ENCODE measurements around the gene NUPR1. TPM values are rescaled to one million over a fixed set of nuclear protein-coding genes. Genes with fewer than 3 reads are reported as not detected.
A peak's percentile ranks its signal among the peaks of the same experiment; 100 is the strongest.
"Not testable (repeated sequence)": the region's sequence is repeated elsewhere in the genome, so short reads cannot be mapped to it uniquely, and the experiment has no call there.

The NUPR1 gene
- total RNA-seq, 1 donor from 2014 or later: 3.8 TPM

GRCh38 chr16:28491230-28491969, 47.4 kb downstream of the NUPR1 start:
- H3K9me3 ChIP-seq (ENCODE audit: insufficient read depth, low read depth, low read length): no peaks in the 10 kb centered on the region
- Mint-ChIP-seq H3K36me3 (ENCODE audit: low read depth, unreplicated experiment) (no peaks in the 10 kb centered on the region), H3K4me3 (ENCODE audit: unreplicated experiment) (peak overlapping the region; percentile 93), H3K9me3 (ENCODE audit: unreplicated experiment) (no peaks in the 10 kb centered on the region), H3K27ac (ENCODE audit: unreplicated experiment) (peak overlapping the region; percentile 99), H3K4me1 (ENCODE audit: low read depth, unreplicated experiment) (no peaks in the 10 kb centered on the region), H3K27me3 (ENCODE audit: low read depth, unreplicated experiment) (peaks cover 18% of the 10 kb centered on the region)
- no peaks in the 10 kb centered on the region for H4K20me1 ChIP-seq (ENCODE audit: insufficient read depth, low read length)
- H3K4me3 ChIP-seq (ENCODE audit: insufficient read depth, low read depth, low read length): peak overlapping the region; percentile 98
- no peaks in the 10 kb centered on the region for H3K36me3 ChIP-seq (ENCODE audit: insufficient read depth, low read length)
- H3K4me2 ChIP-seq (ENCODE audit: low read length): peak overlapping the region; percentile 94
- no peaks in the 10 kb centered on the region for H3K27me3 ChIP-seq (ENCODE audit: insufficient read depth, low read length)
- H3K79me2 ChIP-seq (ENCODE audit: insufficient read depth, low read length): peaks cover 7% of the 10 kb centered on the region
- H2AFZ ChIP-seq (ENCODE audit: low read depth, low read length): peak overlapping the region; percentile 100
- TF ChIP-seq EZH2 (IDR thresholded peaks at IDR 0.05; ENCODE audit: insufficient read depth, low read length) (no peak), CTCF (IDR thresholded peaks at IDR 0.05; ENCODE audit: insufficient read depth, low read depth, low read length) (no peak)
- FAIRE-seq: no peak
- peak overlapping the region; percentile 99 for H3K27ac ChIP-seq (ENCODE audit: low read depth, low read length)
- H3K4me1 ChIP-seq (ENCODE audit: insufficient read depth, low read length): no peaks in the 10 kb centered on the region
- DNase-seq (ENCODE audit: low read depth): peak; percentile 3
- peak overlapping the region; percentile 99 for H3K9ac ChIP-seq (ENCODE audit: low read length)

GRCh38 chr16:28486266-28486665, 52.5 kb downstream of the NUPR1 start:
- H3K4me1 ChIP-seq (ENCODE audit: insufficient read depth, low read length): no peaks in the 10 kb centered on the region
- H3K9me3 ChIP-seq (ENCODE audit: insufficient read depth, low read depth, low read length): no peaks in the 10 kb centered on the region
- H3K4me3 Mint-ChIP-seq (ENCODE audit: unreplicated experiment): no peak overlapping the region
- no peak overlapping the region for H3K9ac ChIP-seq (ENCODE audit: low read length)
- TF ChIP-seq EZH2 (IDR thresholded peaks at IDR 0.05; ENCODE audit: insufficient read depth, low read length) (no peak), CTCF (IDR thresholded peaks at IDR 0.05; ENCODE audit: insufficient read depth, low read depth, low read length) (no peak)
- H3K27me3 Mint-ChIP-seq (ENCODE audit: low read depth, unreplicated experiment): no peaks in the 10 kb centered on the region
- no peaks in the 10 kb centered on the region for H3K27me3 ChIP-seq (ENCODE audit: insufficient read depth, low read length)
- no peaks in the 10 kb centered on the region for H3K36me3 ChIP-seq (ENCODE audit: insufficient read depth, low read length)
- no peak overlapping the region for H3K4me2 ChIP-seq (ENCODE audit: low read length)
- H4K20me1 ChIP-seq (ENCODE audit: insufficient read depth, low read length): no peaks in the 10 kb centered on the region
- H3K27ac ChIP-seq (ENCODE audit: low read depth, low read length): no peak overlapping the region
- FAIRE-seq (no peak), DNase-seq (ENCODE audit: low read depth) (no peak)
- H3K9me3 Mint-ChIP-seq (ENCODE audit: unreplicated experiment): no peaks in the 10 kb centered on the region
- H3K4me3 ChIP-seq (ENCODE audit: insufficient read depth, low read depth, low read length): no peak overlapping the region
- H3K4me1 Mint-ChIP-seq (ENCODE audit: low read depth, unreplicated experiment): no peaks in the 10 kb centered on the region
- no peak overlapping the region for H3K27ac Mint-ChIP-seq (ENCODE audit: unreplicated experiment)
- peaks cover 2% of the 10 kb centered on the region for H3K36me3 Mint-ChIP-seq (ENCODE audit: low read depth, unreplicated experiment)
- peaks cover 2% of the 10 kb centered on the region for H3K79me2 ChIP-seq (ENCODE audit: insufficient read depth, low read length)
- no peak overlapping the region for H2AFZ ChIP-seq (ENCODE audit: low read depth, low read length)

- not testable (repeated sequence) for H3K9me3 Mint-ChIP-seq (ENCODE audit: unreplicated experiment); H3K79me2 ChIP-seq (ENCODE audit: insufficient read depth, low read length); H4K20me1 ChIP-seq (ENCODE audit: insufficient read depth, low read length); H3K27me3 Mint-ChIP-seq (ENCODE audit: low read depth, unreplicated experiment); H3K4me2 ChIP-seq (ENCODE audit: low read length); H3K27ac Mint-ChIP-seq (ENCODE audit: unreplicated experiment); H2AFZ ChIP-seq (ENCODE audit: low read depth, low read length); H3K9me3 ChIP-seq (ENCODE audit: insufficient read depth, low read depth, low read length); H3K4me1 Mint-ChIP-seq (ENCODE audit: low read depth, unreplicated experiment); H3K4me1 ChIP-seq (ENCODE audit: insufficient read depth, low read length); H3K4me3 ChIP-seq (ENCODE audit: insufficient read depth, low read depth, low read length); H3K4me3 Mint-ChIP-seq (ENCODE audit: unreplicated experiment); DNase-seq (ENCODE audit: low read depth); FAIRE-seq; H3K36me3 Mint-ChIP-seq (ENCODE audit: low read depth, unreplicated experiment); H3K36me3 ChIP-seq (ENCODE audit: insufficient read depth, low read length); H3K27ac ChIP-seq (ENCODE audit: low read depth, low read length); H3K27me3 ChIP-seq (ENCODE audit: insufficient read depth, low read length); H3K9ac ChIP-seq (ENCODE audit: low read length)
Observed at GRCh38 chr16:28483361-28483760, 55.4 kb downstream of the NUPR1 start.

Other genes with a start within 250 kb of the NUPR1 start
- gene SBK1, start 246.4 kb downstream of the NUPR1 start, total RNA-seq: 4.0 and 7.0 TPM in 2 replicates
- gene NPIPB6, start 175.5 kb downstream of the NUPR1 start, total RNA-seq: 1.7 TPM in 1 of 2 replicates, not detected in the other
- gene EIF3CL, start 135.1 kb downstream of the NUPR1 start, total RNA-seq: 18.2 and 58.5 TPM in 2 replicates
- gene NPIPB7, start 66.6 kb downstream of the NUPR1 start, total RNA-seq: not detected in 2 replicates
- gene CLN3, start 46.9 kb downstream of the NUPR1 start, total RNA-seq: 23.0 and 26.0 TPM in 2 replicates
- gene APOBR, start 44.3 kb downstream of the NUPR1 start, total RNA-seq: not detected in 2 replicates
- gene IL27, start 32.1 kb downstream of the NUPR1 start, total RNA-seq: not detected in 2 replicates
- 10.6 and 12.1 TPM in 2 replicates for gene SGF29, start 14.9 kb upstream of the NUPR1 start, total RNA-seq
- gene SULT1A2, start 58.1 kb upstream of the NUPR1 start, total RNA-seq: not detected in 2 replicates
- gene SULT1A1, start 71.1 kb upstream of the NUPR1 start, total RNA-seq: 0.41 and 0.53 TPM in 2 replicates
- gene NPIPB8, start 99.1 kb upstream of the NUPR1 start, total RNA-seq: not detected in 2 replicates
- gene EIF3C, start 172.5 kb upstream of the NUPR1 start, total RNA-seq: 880 and 953 TPM in 2 replicates
- gene NPIPB9, start 212.8 kb upstream of the NUPR1 start, total RNA-seq: 0.86 and 2.3 TPM in 2 replicates